Kidney (tissue), 14 donors: ENCODE measurements around the gene NSMF. TPM values are rescaled to one million over a fixed set of nuclear protein-coding genes. Genes with fewer than 3 reads are reported as not detected.
"Not testable (repeated sequence)": the region's sequence is repeated elsewhere in the genome, so short reads cannot be mapped to it uniquely, and the experiment has no call there.

ENCODE experiments used
- DNase-seq, 5 donors: peaks; one replicate each; pipeline ENCODE4 v3.0.0-alpha.2; 2013 to 2020
- FAIRE-seq: peaks from 2 replicates; lab custom pipeline; 2012; peaks lifted over from hg19 to GRCh38; lab: Jason Lieb, UNC
- H3K27ac ChIP-seq, 2 donors: one replicate each; pipeline ENCODE4 v1.7.0; 2013; ENCODE audit warnings: low read depth in 2 of 2, low read length in 2 of 2, inconsistent platforms in 1 of 2
- H3K27me3 ChIP-seq: one replicate; pipeline ENCODE4 v1.7.1; 2013; ENCODE audit warnings: low read length, inconsistent platforms; ENCODE audit not compliant: control insufficient read depth, insufficient read depth
- H3K36me3 ChIP-seq, 3 donors: one replicate each; pipeline versions ENCODE4 v1.7.0 to v1.7.1; 2013; ENCODE audit warnings: low read length in 3 of 3, control low read depth in 1 of 3, inconsistent platforms in 1 of 3; ENCODE audit not compliant: insufficient read depth in 3 of 3, control insufficient read depth in 2 of 3
- H3K4me1 ChIP-seq, 3 donors: one replicate each; pipeline versions ENCODE4 v1.7.0 to v1.7.1; 2013; ENCODE audit warnings: low read length in 3 of 3, inconsistent platforms in 1 of 3, low read depth in 1 of 3; ENCODE audit not compliant: control insufficient read depth in 2 of 3, insufficient read depth in 2 of 3
- H3K4me3 ChIP-seq, 3 donors: one replicate each; pipeline versions ENCODE4 v1.7.0 to v1.8.1; 2013; ENCODE audit warnings: low read length in 3 of 3, control low read depth in 1 of 3, inconsistent platforms in 1 of 3
- H3K9ac ChIP-seq, 3 donors: one replicate each; pipeline versions ENCODE4 v1.7.0 to v1.7.1; 2013; ENCODE audit warnings: low read length in 3 of 3, control low read depth in 1 of 3, inconsistent platforms in 1 of 3
- H3K9me3 ChIP-seq, 3 donors: one replicate each; pipeline versions ENCODE4 v1.7.0 to v1.7.1; 2013; ENCODE audit warnings: low read length in 3 of 3, control low read depth in 1 of 3, inconsistent platforms in 1 of 3; ENCODE audit not compliant: control insufficient read depth in 2 of 3, insufficient read depth in 1 of 3
- CTCF ChIP-seq: IDR thresholded peaks from 3 replicates; pipeline ENCODE4 v1.5.1; 2012; ENCODE audit warnings: mild to moderate bottlenecking, moderate library complexity, borderline replicate concordance; ENCODE audit not compliant: insufficient read depth; ENCODE audit errors: extremely low read depth
- intact Hi-C: fragments of 100-400 bp; cut with DNase I; formaldehyde crosslinking; loops from one replicate; pipeline ENCODE4 v1.11.1; 2022
- polyA plus RNA-seq: library from polyadenylated mRNA; stranded (reverse); fragments of 350-450 nt; fragmentation: Illumina TruSeq; extraction: RNeasy Lipid Tissue Mini Kit (QIAGEN cat#74804); gene quantifications from one replicate; pipeline ENCODE4 v1.2.3, GENCODE V29; 2014; ENCODE audit warnings: low read depth, low replicate concordance; ENCODE audit not compliant: insufficient read depth
- total RNA-seq: library from RNA; stranded (reverse); fragmentation: NEBNext Ultra II Directional; extraction: Animal tissue kit (Norgen Biotek cat#: 25700); gene quantifications from one replicate; pipeline ENCODE4 v1.2.1, GENCODE V29; 2021
- donor health status: control.
- donor health status: control.
- donor health status: control.
- donor health status: control.
- donor health status: control.
- donor health status: DM: yes; HTN: yes; CAD: no.
- donor health status: Normal renal cell carcinoma (clear cell type).

NSMF gene
- total and polyA plus RNA-seq, 2 donors from 2014 or later, result 32.7 to 49.5 TPM

GRCh38 chr9:137411645-137412380, 47.3 kb downstream of the NSMF start:
- FAIRE-seq, result no peak
- no peak overlapping the region for H3K9ac ChIP-seq
- peak overlapping the region; percentile 47 to 67 for H3K27ac ChIP-seq

GRCh38 chr9:137411260-137411644, 47.9 kb downstream of the NSMF start:
- Histone ChIP-seq H3K27me3 (no peaks in the 10 kb centered on the region), H3K9ac (no peak overlapping the region), H3K27ac (no peak overlapping the region), H3K4me1 (peaks cover 0 to 11% (median 0%) of the 10 kb centered on the region in 3 donors), H3K36me3 (no peaks in the 10 kb centered on the region), H3K9me3 (no peaks in the 10 kb centered on the region), H3K4me3 (no peak overlapping the region)
- DNase-seq (no peak), FAIRE-seq (no peak)
- intact Hi-C loops, result no loop called here
- TF ChIP-seq CTCF, result no peak

More at GRCh38 chr9:137411645-137412380, 47.3 kb downstream of the NSMF start:
- TF ChIP-seq CTCF, result no peak
- DNase-seq, result peak in 3 of 5 donors; percentile 37 to 96 (median 62)
- intact Hi-C loops, result no loop called here
- Histone ChIP-seq H3K9me3 (no peaks in the 10 kb centered on the region), H3K27me3 (no peaks in the 10 kb centered on the region), H3K4me3 (no peak overlapping the region), H3K36me3 (no peaks in the 10 kb centered on the region), H3K4me1 (peaks cover 0 to 11% (median 0%) of the 10 kb centered on the region in 3 donors)

- Histone ChIP-seq H3K9me3 (no peaks in the 10 kb centered on the region), H3K27me3 (no peaks in the 10 kb centered on the region), H3K9ac (no peak overlapping the region), H3K27ac (no peak overlapping the region), H3K4me3 (no peak overlapping the region), H3K4me1 (peaks cover 0 to 11% (median 0%) of the 10 kb centered on the region in 3 donors), H3K36me3 (no peaks in the 10 kb centered on the region)
- no peak for TF ChIP-seq CTCF
- FAIRE-seq (no peak), DNase-seq (no peak)
- intact Hi-C loops, result no loop called here
Measured at GRCh38 chr9:137410891-137411249, 48.3 kb downstream of the NSMF start.

GRCh38 chr9:137410236-137410890, 48.8 kb downstream of the NSMF start:
- FAIRE-seq, H3K9me3 ChIP-seq, H3K27me3 ChIP-seq, H3K9ac ChIP-seq, H3K27ac ChIP-seq, H3K36me3 ChIP-seq, H3K4me3 ChIP-seq, intact Hi-C loops: not testable (repeated sequence)
- H3K4me1 ChIP-seq, result peaks cover 0 to 11% (median 0%) of the 10 kb centered on the region in 3 donors
- peak in 1 of 5 donors; percentile 84 for DNase-seq
